Fibroblast of lung (primary cell): ENCODE measurements around the gene VPS41. TPM values are rescaled to one million over a fixed set of nuclear protein-coding genes. Genes with fewer than 3 reads are reported as not detected.

Experiments
- DNase-seq, 2 donors: peaks; one replicate each; pipeline versions ENCODE4 v3.0.0 to v3.0.0-alpha.2; 2010; ENCODE audit warnings: low read depth in 2 of 2
- H2AFZ ChIP-seq: 2 replicates; pipeline ENCODE4 v1.5.1; 2012; ENCODE audit warnings: low read length, control low read depth, inconsistent platforms
- H3K27ac ChIP-seq: 2 replicates; pipeline ENCODE4 v1.5.1; 2011; ENCODE audit warnings: low read length, control low read depth; ENCODE audit not compliant: insufficient read depth
- H3K27me3 ChIP-seq: 2 replicates; pipeline ENCODE4 v1.5.1; 2011; ENCODE audit warnings: mild to moderate bottlenecking, low read length; ENCODE audit not compliant: control insufficient read depth, insufficient read depth
- H3K36me3 ChIP-seq: 2 replicates; pipeline ENCODE4 v1.5.1; 2011; ENCODE audit warnings: low read length; ENCODE audit not compliant: control insufficient read depth, insufficient read depth
- H3K4me1 ChIP-seq: 2 replicates; pipeline ENCODE4 v1.5.1; 2011; ENCODE audit warnings: low read length; ENCODE audit not compliant: control insufficient read depth, insufficient read depth; ENCODE audit errors: extremely low read depth
- H3K4me2 ChIP-seq: 2 replicates; pipeline ENCODE4 v1.5.1; 2011; ENCODE audit warnings: low read length, control low read depth; ENCODE audit not compliant: insufficient read depth; ENCODE audit errors: extremely low read depth
- H3K4me3 ChIP-seq, 4 experiments: fragments of 200-600 bp in 1 of 4; sonication (generic) in 1 of 4; replicated peaks in 1 of 4; 2 replicates each; pipeline ENCODE4 v1.5.1; 2011 to 2016; ENCODE audit warnings: low read length in 4 of 4, low read depth in 3 of 4, mild to moderate bottlenecking in 3 of 4, control low read depth in 2 of 4, inconsistent platforms in 1 of 4, mixed read lengths in 1 of 4; ENCODE audit not compliant: insufficient read depth in 1 of 4; ENCODE audit errors: control extremely low read depth in 1 of 4
- H3K79me2 ChIP-seq: 2 replicates; pipeline ENCODE4 v1.5.1; 2012; ENCODE audit warnings: mild to moderate bottlenecking, low read length, inconsistent platforms; ENCODE audit not compliant: control insufficient read depth, insufficient read depth
- H3K9ac ChIP-seq: 2 replicates; pipeline ENCODE4 v1.5.1; 2011; ENCODE audit warnings: mild to moderate bottlenecking, low read length, control low read depth; ENCODE audit not compliant: insufficient read depth
- H3K9me3 ChIP-seq: 2 replicates; pipeline ENCODE4 v1.5.1; 2012; ENCODE audit warnings: low read depth, low read length; ENCODE audit not compliant: control insufficient read depth, insufficient read depth
- H4K20me1 ChIP-seq: 2 replicates; pipeline ENCODE4 v1.5.1; 2011; ENCODE audit warnings: low read length; ENCODE audit not compliant: control insufficient read depth, insufficient read depth; ENCODE audit errors: extremely low read depth
- CTCF ChIP-seq, 2 donors: IDR thresholded peaks in 1 of 2; conservative IDR thresholded peaks in 1 of 2; 1 replicate in 1 of 2; 2 replicates in 1 of 2; pipeline ENCODE4 v1.5.1; 2011 to 2012; ENCODE audit warnings: low read length in 2 of 2, control low read depth in 1 of 2, inconsistent platforms in 1 of 2, low read depth in 1 of 2, mild to moderate bottlenecking in 1 of 2
- EZH2 ChIP-seq: IDR thresholded peaks from 2 replicates; pipeline ENCODE4 v1.5.1; 2012; ENCODE audit warnings: low read length, control low read depth, mild to moderate bottlenecking; ENCODE audit errors: missing control alignments
- polyA plus RNA-seq, 2 donors: library from polyadenylated mRNA; depleted of rRNA in 1 of 2; stranded (reverse) in 1 of 2; unstranded in 1 of 2; fragments of >200 nt; gene quantifications; 2 replicates each; pipeline ENCODE4 v1.2.1, GENCODE V29; 2011 to 2012; ENCODE audit warnings: missing spikeins in 1 of 2
- total RNA-seq: library from RNA; depleted of rRNA; stranded (reverse); fragments of >200 nt; gene quantifications from 2 replicates; pipeline ENCODE4 v1.2.1, GENCODE V29; 2014

Gene VPS41
- total and polyA plus RNA-seq, 2 donors (not counting 1 experiment from before 2014, with no cell fraction given), result 55.5 to 66.7 TPM

- Histone ChIP-seq H3K79me2 (no peaks in the 10 kb centered on the region), H3K9me3 (no peaks in the 10 kb centered on the region), H3K4me3 (no peak overlapping the region), H3K36me3 (no peaks in the 10 kb centered on the region), H3K4me2 (no peak overlapping the region), H4K20me1 (no peaks in the 10 kb centered on the region), H3K27me3 (no peaks in the 10 kb centered on the region), H3K9ac (no peak overlapping the region), H3K27ac (no peak overlapping the region), H3K4me1 (peaks cover 5% of the 10 kb centered on the region), H2AFZ (no peak overlapping the region)
- TF ChIP-seq EZH2 (no peak), CTCF (conservative IDR thresholded peaks at IDR 0.05 in 1 of 2, IDR thresholded peaks at IDR 0.05 in 1 of 2; ENCODE audit: low read depth in 1 of 2, low read length in 2 of 2) (no peak)
- no peak for DNase-seq
Observed at GRCh38 chr7:38746438-38746837, 162.6 kb downstream of the VPS41 start.

- Histone ChIP-seq H3K27me3 (no peaks in the 10 kb centered on the region), H4K20me1 (no peaks in the 10 kb centered on the region), H3K36me3 (no peaks in the 10 kb centered on the region), H2AFZ (no peak overlapping the region), H3K4me3 (no peak overlapping the region), H3K27ac (no peak overlapping the region), H3K4me1 (peaks cover 5% of the 10 kb centered on the region), H3K4me2 (no peak overlapping the region), H3K9ac (no peak overlapping the region), H3K79me2 (no peaks in the 10 kb centered on the region), H3K9me3 (no peaks in the 10 kb centered on the region)
- TF ChIP-seq CTCF (conservative IDR thresholded peaks at IDR 0.05 in 1 of 2, IDR thresholded peaks at IDR 0.05 in 1 of 2; ENCODE audit: low read depth in 1 of 2, low read length in 2 of 2) (no peak), EZH2 (no peak)
- peak; percentile 51 to 70 for DNase-seq
Observed at GRCh38 chr7:38744746-38745145, 164.2 kb downstream of the VPS41 start.

DNA sequence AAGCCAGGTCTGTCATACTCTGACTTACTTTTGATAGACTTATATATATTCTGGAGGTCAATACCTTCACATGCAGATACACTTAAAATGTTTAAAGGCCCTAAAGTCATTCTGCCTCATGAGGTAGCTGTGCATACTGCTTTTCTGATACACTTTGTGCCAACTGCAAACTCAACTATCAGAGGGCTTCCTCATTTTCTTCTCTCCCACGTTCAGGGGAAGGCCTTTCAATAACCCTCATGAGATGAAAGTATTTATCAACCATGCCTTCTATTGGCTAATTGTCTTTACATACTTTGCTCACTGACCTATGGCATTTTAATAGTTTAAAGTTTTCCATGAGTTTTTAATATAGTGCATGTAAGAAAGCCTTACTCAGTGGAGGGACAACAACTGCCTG, 165.1 kb downstream of the VPS41 start:
- H3K27ac ChIP-seq, result no peak overlapping the region
- H3K9ac ChIP-seq, result no peak overlapping the region
- no peaks in the 10 kb centered on the region for H3K9me3 ChIP-seq
- H3K36me3 ChIP-seq, result no peaks in the 10 kb centered on the region
- H3K79me2 ChIP-seq, result no peaks in the 10 kb centered on the region
- H3K4me1 ChIP-seq, result peaks cover 5% of the 10 kb centered on the region
- no peak overlapping the region for H2AFZ ChIP-seq
- TF ChIP-seq CTCF (conservative IDR thresholded peaks at IDR 0.05 in 1 of 2, IDR thresholded peaks at IDR 0.05 in 1 of 2; ENCODE audit: low read depth in 1 of 2, low read length in 2 of 2), result no peak
- TF ChIP-seq EZH2, result no peak
- no peak overlapping the region for H3K4me2 ChIP-seq
- H4K20me1 ChIP-seq, result no peaks in the 10 kb centered on the region
- DNase-seq, result no peak
- H3K4me3 ChIP-seq, result no peak overlapping the region
- H3K27me3 ChIP-seq, result no peaks in the 10 kb centered on the region
